Activated CD4-positive, alpha-beta T cell treated with anti-CD3 and anti-CD28 coated beads for 24 hours (primary cell): ENCODE results near the gene SLC30A3.

Experiments
- DNase-seq, 2 donors: peaks; one replicate each; pipeline ENCODE4 v3.0.0-alpha.2; 2020; ENCODE audit warnings: low read depth in 2 of 2

The SLC30A3 gene

DNA sequence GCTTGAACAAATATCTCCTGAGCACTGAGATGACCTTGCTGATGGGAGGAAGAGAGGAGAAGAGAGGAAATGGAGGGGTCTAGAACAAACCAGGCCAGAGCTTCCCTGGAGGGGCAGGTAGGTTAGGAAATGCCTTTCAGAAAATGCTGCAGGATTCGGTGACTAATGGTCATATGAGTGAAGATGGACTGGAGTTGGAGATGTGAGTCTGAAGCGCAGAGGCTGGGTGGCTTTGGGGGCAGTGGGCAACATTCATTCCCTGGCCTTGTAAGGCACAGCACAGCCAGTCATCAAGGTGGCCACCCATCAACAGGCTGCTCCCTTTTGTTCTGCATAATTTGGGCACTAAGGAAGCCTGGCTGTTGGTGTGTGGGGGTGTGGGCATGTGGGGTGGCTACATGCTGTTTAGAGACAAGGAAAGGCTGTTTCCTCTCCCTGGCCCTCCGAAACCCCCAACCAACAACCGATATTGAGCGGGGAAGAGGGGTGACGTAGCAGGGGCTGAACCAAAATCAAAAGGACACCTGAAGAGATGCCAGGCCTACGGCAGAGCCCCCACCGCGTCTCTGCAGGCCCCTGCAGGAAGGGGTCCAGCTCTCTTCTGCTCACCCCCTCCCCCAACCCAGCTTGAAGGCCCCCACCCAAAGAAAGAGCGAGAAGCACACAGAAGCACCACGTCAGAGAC is 1.5 kb downstream of the SLC30A3 start:
- DNase-seq = no peak

DNA sequence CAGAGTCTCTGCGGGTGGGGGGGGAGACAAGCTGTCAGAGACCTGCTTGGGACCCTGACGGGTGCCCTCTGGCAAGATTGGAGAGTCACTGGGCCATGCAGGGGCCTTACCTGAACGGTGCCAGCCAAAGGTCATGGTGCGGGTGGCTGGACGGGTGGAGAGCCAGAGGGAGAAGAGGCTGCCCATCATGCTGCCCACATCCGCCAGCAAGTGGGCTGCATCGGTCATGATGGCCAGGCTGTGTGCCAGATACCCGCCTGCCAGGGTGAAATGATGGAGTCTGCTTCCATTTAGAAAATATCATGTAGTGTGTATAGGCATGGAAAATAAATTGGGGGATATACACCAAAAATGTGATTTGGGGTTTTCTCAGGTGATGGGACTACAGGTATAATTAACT is 4.8 kb downstream of the SLC30A3 start:
- no peak for DNase-seq

DNA sequence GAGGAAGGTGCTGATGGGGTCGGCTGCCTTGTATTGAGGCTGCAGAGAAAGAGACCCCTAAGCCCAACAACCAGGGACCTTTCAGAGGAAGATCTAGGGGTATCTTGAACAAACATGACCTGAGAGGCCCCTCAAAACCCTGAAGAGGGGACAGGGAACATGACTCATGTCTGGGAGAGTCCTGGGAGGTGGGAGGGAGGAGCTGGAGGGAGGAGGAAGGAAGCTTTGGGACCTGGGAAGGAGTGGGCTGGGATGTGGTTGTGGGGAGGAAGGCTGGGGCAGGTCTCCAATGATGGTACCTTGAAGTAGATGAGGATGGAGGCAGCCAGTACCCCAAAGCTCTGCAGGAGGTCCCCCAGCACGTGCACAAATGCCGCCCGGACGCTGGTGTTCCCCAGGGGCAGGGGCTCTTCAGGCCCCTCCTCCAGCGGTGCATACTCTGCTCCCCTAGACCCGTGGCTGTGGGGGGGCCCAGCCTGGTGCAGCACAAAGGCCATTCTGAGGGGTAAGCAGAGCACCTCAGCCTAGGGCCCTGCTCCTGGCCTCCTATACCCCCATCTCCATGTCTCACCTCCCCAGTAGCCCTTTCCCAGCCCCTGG is 5.9 kb downstream of the SLC30A3 start:
- DNase-seq = no peak

DNA sequence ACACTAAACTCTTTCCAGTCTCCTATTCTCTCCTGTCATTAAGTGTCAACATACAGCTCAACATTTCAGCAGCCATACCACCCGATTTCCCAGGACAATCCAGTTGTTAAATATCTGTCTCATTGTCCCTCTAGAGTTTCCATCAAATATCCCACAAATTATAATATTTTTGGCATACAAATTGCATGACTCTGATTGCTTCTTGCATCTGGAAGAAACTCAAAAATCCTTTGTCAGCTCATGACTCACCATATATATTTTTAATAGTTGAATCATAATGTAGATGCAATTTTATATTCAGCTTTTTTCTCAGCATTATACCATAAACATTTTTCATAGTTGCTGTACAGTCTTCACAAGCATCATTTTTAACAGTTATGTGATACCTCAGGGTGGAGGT is 7.2 kb downstream of the SLC30A3 start:
- no peak for DNase-seq

DNA sequence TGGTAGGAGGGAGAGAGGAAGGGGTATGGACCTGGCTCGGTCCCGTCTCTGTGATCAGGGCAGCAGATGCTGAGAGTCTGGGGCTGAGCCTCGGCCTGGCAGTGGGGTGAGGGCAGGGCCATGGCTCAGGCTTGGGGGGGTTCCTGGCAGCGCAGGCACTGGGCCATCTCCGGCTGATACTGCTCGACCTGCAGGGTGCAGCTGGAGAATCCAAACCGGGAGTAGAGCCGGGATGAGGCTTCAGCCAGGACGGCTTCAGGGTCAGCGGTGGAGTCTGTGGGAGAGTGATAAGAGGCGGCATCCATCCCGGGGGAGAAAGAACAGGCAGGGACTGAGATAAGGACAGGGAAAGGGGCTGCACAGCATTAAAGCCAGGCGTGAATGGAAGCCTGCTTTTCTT is 7.7 kb downstream of the SLC30A3 start:
- DNase-seq = no peak

DNA sequence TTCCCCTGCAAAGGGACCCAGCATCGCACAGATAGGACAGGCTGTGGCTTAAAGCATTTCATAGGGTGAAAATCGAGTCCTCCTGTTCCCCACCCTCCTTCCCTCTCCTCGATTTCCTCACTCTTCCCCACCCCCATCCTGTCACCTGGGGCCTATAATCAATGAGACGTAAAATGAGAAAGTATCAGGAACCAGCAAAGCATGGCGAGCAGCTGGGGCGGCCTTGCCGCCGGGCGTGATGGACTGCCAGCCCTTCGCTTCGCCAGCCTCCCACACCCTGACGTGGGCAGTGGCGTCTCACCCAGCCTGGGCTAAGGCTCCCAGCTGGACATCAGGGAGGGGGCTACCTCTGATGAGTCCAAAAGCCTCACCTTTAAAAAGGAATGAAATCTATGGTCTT is 11.1 kb downstream of the SLC30A3 start:
- no peak for DNase-seq

DNA sequence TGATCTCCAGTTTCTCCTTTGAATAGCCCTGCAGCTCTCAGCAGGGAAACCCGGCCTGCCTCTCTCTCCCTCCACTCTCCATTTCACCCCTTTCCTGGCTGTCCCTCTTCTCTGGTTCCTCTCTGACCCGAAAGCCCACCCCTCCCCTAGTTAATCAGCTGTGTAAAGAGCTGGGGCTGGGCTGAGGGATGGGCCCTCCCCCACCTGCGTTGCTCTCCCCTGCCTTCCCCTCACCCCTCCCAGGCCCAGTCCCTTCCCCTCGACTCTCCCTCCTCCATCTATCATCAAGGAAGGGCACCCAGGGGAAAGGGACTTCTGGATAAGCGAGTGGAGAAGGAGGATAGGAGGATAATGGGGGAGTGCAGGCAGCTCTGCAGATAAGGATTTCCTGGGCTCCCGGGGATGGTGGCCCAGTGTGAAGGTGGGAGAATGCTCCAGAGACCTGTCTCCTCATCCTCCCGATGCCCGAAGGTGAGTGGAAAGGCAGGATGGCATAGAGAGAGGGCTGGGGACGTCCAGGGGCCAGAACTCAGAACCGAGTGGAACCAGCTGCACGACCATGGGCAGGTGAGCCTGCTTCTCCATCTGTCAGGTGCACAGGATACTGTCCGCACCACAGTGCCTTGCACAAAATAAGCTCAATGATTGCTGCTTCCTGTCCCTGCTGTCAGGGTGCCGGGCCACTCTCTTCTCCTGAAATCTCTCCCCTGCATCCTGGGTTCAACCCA is 12.0 kb downstream of the SLC30A3 start:
- no peak for DNase-seq

DNA sequence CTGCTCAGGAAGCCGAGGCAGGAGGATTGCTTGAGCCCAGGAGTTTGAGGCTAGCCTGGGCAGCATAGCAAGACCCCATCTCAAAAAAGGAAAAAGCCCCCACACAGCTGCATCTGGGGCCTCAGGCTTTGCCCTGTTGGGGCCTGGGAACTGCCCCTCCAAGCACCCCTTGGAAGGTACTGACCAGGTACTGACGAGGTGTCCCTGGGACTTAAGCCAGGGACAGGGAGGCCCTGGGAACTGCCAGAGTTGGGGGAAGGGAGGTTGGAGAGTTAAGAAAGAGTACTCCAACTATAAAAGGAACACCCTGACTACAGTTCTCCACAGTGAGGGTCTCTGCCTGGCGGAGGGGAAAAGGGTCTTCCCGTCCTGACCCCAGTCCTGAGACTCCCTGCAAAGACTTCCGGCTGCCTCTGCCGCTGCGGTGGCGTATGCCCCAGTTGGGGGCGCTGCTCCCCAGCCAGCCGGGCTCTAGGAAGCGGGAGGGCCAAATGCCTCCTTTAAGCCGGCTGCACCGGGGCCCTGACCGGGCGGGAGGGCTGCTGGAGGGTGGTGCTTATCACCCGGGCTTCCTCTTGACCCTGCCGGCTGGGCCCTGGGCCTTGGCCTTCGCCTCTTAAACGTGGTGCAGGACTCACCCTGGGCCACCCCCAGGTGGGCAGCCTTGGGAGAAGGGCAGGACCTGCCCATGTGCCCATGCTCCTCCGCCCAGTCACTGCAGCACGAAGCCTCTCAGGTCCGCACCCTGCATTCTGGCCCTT is 12.8 kb downstream of the SLC30A3 start:
- DNase-seq = peak; percentile 26 to 49

DNA sequence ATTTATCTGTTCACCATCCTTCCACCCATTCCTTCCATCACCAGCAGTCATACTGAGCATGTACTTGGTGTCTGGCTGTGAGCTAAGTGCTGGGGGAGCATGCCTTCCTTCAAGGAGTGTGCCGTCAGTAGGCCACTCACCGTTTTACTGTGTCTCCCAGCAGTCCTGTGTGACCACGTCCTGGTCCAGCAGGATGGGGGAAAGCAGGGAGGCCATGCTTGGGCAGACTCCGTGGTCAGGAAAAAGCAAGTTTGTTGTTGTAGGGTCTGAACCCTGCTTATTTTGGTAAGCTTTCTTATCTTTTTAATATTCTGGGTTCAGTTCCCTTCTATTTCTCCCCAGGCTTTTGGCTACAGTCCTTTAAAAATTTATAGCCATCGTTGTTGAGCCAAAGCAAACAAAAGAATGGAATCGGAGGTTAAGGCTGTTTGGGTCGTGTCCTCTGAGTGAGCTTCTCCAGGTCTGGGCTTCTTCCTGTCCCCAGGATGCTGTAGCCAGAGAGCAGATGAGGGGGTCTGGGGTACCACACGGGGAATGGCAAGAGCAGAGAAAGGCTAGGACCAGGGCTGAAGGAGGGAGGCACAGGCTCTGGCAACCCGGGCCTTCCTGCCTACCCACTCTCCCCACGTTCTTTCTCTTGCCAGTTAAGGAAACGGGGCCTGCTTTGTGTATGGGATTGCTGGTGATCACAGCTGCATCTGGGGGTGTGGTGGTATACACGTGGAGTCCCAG is 13.5 kb downstream of the SLC30A3 start:
- DNase-seq = no peak

DNA sequence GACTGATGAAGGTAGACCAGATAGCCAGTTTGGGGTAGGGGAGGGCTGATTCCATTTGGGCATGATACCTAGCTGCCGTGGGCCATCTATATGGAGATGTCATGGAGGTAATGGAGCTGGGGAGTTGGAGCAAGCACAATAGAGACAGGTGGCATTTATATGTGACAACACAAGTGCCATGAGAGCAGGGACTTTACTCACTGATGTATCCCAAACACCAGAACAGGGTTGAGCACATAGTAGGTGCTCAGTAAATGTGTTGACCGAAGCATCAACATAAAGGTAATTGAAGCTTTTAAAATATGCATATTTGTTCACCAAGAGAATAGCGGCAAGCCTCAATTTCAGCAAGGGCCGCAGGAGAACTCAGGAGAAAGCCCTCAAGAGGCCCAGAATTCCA is 15.0 kb downstream of the SLC30A3 start:
- no peak for DNase-seq

DNA sequence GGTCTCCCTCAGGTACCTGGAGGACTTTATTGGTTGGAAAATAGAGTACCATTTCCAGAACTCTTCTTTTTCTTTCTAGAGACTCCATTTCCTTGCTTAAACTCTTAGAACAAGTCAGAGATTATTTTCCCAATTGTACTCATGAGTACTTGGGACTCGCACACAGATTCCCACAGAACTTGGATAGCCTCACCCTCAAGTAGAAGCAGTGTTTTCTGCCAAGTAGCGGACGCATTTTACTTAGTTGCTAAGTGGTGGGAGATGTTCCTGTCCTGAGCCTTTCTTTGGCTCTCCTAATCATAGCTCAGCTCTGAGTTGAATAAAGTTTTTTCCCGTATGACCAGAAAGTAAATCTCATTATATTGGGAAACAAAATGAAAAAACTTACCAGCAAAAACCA is 17.2 kb downstream of the SLC30A3 start:
- no peak for DNase-seq

DNA sequence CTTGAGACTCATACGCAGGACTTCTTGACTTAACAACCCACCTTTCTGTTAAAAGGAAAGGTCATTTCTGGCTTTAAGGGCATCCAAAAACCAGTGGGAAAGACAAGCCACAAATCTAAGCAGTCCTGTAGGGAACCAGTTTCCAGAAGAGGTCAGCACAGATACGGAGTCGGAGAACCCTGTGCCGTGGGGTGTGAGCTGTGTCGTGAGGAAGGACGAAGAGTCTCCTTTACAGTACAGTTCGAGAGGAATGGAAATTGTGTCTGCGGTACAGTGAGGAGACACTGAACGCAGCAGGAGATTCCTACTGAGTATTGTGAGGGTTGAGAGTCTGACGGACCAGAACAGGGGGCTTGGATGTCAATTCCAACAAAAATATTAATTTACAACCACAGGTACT is 17.7 kb downstream of the SLC30A3 start:
- no peak for DNase-seq

DNA sequence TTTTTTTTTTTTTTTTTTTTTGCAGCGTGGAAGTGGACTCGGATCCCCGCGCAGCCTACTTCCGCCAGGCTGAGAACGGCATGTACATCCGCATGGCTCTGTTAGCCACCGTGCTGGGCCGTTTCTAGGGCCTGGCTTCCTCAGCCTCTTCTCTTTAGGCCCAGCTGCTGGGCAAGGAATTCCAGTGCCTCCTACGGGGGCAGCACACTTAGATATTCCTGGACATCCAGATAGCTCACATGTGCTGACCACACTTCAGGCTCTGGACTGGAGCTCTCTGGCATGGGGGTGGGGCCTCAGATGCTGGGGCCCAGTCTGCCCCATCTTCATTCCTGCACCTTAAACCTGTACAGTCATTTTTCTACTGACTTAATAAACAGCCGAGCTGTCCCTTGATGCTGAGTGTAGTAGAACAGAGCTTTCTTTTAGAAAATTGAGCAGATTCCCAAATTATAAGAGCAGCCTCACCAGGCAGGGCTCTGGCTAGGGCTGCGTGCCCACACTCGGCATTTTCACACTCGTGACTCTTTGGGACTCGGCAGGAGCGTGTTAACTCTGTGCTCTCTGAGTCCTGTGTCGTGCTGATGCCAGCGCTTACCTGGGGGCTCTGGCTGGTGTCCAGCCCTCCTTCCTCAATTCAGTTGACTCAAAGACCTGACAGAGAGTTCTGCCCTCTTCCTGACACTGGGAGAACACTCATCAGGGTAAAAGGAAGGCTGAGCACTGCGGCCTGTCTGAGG is 19.3 kb downstream of the SLC30A3 start:
- no peak for DNase-seq

DNA sequence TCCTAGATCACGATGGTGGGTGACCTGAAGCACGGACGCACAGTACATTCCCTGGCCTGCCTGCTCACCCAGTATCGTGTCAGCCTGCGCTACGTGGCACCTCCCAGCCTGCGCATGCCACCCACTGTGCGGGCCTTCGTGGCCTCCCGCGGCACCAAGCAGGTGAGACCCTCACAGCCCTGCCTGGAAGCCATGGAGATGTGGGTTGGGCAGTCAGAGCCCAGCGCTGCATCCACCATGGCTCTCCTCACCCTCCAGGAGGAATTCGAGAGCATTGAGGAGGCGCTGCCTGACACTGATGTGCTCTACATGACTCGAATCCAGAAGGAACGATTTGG is 20.3 kb downstream of the SLC30A3 start:
- no peak for DNase-seq

DNA sequence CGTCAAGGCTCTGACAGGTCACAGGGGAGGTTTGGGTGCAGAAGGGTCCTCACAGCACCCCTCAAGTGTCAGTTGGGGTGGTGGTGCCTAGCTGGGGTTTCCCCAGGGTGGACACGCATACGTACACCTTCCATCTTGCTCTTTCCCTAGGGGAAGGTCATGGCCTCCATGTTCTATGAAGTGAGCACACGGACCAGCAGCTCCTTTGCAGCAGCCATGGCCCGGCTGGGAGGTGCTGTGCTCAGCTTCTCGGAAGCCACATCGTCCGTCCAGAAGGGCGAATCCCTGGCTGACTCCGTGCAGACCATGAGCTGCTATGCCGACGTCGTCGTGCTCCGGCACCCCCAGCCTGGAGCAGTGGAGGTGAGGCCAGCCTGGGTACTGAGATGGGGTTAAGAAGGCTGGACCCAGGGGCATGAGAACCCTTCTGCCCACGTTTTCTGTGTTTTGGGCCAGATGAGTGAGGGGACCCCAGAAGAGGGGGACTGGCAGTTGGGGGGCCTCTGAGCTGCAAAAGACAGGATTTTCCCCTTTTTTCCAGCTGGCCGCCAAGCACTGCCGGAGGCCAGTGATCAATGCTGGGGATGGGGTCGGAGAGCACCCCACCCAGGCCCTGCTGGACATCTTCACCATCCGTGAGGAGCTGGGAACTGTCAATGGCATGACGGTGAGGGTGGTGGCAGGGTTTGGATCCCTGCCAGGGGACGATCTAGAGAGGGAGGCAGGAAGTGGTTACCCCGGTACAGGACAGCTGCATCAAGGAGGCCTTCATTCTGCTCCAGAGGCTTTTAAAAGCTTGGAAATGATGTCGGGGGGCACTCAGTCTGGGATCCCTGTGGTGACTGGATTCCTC is 20.9 kb downstream of the SLC30A3 start:
- no peak for DNase-seq

DNA sequence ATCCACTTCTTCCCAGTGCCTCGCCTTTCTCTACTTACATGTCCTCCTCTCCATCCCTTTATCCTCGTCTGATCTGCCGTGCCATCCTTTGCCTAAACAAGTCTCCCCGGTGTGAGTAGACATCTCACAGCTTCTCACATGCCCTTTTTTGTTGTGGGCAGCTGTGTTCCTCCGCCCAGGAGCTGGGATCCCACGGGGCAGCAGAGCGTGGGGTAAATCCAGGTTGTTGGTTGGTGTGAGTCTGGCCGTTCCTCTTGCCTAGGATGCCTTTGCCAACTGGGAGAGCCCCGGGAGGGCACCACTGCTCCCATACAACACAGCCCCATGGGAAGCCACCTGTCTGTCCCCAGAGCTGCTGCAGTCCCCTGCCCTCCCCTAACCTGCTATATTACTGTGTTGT is 22.4 kb downstream of the SLC30A3 start:
- DNase-seq = no peak

DNA sequence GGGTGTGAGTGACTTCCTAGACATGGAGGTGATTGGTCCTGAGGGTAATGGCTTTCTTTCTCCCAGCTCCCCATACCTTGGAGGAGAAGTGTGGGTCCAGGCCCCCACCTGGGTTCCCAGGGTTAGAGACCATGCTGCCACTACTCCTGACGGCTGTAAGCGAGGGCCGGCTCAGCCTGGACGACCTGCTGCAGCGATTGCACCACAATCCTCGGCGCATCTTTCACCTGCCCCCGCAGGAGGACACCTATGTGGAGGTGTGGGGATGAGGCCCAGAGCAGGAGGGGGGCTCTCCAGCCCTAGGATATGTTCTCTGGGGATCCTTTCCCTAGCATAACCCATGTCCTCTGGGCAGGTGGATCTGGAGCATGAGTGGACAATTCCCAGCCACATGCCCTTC is 23.9 kb downstream of the SLC30A3 start:
- DNase-seq = no peak

DNA sequence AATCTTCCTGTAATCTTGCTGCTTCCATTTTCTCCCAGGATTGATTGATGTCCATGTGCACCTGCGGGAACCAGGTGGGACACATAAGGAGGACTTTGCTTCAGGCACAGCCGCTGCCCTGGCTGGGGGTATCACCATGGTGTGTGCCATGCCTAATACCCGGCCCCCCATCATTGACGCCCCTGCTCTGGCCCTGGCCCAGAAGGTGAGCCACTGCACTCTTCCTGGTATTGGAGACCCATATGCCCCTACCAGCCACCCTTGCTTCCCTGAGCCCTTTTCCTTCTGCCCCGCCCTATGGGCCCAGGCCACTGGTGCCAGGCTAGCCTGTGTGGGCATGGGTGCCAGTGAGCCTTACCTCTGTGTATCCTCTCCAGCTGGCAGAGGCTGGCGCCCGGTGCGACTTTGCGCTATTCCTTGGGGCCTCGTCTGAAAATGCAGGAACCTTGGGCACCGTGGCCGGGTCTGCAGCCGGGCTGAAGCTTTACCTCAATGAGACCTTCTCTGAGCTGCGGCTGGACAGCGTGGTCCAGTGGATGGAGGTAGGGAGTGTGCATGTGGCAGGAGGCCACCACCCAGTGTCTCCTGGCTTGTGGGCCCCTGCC is 25.4 kb downstream of the SLC30A3 start:
- no peak for DNase-seq

DNA sequence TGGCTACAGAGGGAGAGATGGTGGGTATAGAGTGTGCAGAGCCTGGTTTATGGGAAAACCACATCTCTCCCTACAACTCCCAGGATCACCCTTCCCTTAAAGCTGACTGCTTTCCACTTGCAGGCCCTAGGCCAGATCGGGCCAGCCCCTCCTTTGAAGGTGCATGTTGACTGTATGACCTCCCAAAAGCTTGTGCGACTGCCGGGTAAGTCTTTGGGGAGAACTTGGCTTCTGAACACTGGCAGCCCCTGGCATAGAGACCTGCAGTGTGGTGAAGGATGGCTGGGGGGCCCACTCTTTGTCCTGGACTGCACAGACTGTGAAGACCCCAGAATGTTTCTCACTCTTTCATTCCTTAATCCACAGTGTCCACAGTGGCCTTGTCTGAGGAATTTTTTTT is 26.2 kb downstream of the SLC30A3 start:
- no peak for DNase-seq

DNA sequence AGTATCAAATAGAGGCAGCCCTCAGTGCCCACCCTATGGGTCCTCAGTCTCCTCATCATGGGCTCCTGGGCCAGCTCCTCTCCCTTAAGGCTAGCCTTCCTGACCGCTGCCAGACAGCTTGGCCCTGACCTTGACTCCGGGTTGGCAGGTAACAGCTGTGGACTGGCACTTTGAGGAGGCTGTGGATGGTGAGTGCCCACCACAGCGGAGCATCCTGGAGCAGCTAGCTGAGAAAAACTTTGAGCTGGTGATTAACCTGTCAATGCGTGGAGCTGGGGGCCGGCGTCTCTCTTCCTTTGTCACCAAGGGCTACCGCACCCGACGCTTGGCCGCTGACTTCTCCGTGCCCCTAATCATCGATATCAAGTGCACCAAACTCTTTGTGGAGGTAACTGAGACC is 26.7 kb downstream of the SLC30A3 start:
- no peak for DNase-seq
